ENCODE measurements around the gene TAS2R9.
"Not testable (repeated sequence)": the region's sequence is repeated elsewhere in the genome, so short reads cannot be mapped to it uniquely, and the experiment has no call there.

TAS2R9 gene

DNA sequence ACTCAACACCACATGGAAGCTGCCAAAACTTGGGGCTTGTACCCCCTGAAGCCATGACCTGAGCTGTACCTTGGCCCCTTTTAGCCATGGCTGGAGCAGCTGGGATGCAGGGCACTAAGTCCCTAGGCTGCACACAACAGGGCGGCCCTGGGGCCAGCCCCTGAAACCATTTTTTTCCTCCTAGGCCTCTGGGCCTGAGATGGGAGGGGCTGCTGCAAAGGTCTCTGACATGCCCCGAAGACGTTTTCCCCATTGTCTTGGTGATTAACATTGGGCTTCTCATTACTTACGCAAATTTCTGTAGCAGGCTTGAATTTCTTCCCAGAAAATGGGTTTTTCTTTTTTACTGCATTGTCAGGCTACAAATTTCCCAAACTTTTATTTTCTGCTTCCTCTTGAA, 18.2 kb downstream of the TAS2R9 start:
- H3K9me3 Mint-ChIP-seq, H3K4me1 Mint-ChIP-seq, DNase-seq, H3K27ac Mint-ChIP-seq, H3K4me3 Mint-ChIP-seq, ATAC-seq: not testable (repeated sequence)
- H3K27me3 Mint-ChIP-seq = peaks cover 19% of the 10 kb centered on the region

DNA sequence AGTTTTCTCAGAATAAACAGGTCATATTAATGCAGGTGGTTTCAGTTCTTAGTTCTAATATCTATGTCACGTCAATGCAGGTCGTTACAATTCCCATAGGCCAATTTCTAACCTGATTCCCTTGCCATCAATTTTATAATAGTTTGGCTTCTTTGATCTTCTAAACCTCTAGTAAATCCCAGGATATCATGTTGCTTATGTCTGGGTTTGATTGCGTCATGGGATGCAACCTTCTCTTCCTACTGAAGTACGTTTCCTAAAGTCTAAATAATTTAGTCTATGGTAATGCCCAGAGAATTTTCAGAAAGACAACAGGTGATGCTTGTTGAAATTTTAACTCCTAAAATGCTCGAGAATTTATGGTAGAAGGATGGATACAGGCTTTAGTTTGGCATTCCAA, 26.7 kb downstream of the TAS2R9 start:
- DNase-seq (no peak), ATAC-seq (no peak)
- no peaks in the 10 kb centered on the region for H3K4me1 Mint-ChIP-seq
- H3K27ac Mint-ChIP-seq = no peak overlapping the region
- peaks cover 7% of the 10 kb centered on the region for H3K27me3 Mint-ChIP-seq
- H3K4me3 Mint-ChIP-seq = no peak overlapping the region
- H3K9me3 Mint-ChIP-seq = no peaks in the 10 kb centered on the region

DNA sequence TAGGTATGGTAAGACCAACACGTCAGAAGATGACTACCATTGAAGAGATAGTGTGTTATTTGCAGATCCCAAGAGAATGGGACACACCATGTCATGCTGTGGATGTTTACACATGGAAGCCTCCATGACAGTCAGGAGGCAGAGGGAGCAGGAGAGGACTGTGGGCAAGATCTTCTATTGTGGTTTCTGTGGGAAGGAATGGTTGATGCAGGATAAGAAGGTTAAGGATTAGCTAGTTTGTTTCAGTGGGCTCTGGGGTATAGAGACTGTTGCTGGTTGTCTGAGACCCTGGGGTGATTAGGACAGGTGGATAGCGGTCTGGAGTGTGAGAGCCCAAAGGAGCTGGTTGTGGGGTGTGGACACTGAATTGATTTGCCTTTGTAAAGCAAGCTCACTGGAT, 30.9 kb downstream of the TAS2R9 start:
- no peak overlapping the region for H3K27ac Mint-ChIP-seq
- H3K9me3 Mint-ChIP-seq = no peaks in the 10 kb centered on the region
- no peaks in the 10 kb centered on the region for H3K4me1 Mint-ChIP-seq
- peaks cover 13% of the 10 kb centered on the region for H3K27me3 Mint-ChIP-seq
- H3K4me3 Mint-ChIP-seq = no peak overlapping the region
- ATAC-seq (no peak), DNase-seq (no peak)

DNA sequence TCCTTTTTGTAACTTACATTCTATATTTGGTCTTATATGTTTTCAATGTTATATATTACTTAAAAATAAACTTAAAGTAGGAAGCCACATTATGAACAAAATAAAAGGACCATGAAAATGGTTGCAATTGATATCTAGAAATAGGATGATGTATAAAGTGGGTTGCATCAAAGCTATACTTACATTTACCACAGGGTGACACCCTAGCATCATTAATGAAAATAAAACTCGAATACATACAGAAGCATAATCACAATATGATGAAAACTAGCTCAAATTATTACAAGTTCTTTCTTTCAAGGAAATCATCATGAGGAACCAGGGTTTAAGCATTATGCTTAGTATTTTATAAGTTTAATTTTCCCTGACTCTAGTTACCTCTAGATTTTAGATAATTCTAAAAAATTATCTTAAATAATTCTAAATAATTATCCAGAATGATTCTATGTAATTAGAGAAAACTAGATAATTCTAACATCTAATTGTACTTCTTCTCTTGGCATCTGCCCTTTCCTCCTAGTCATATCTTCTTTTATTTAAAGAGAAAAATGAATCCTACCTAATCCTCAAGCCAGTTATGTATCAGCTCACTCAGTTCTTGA, 38.7 kb downstream of the TAS2R9 start:
- no peak overlapping the region for H3K4me3 Mint-ChIP-seq
- peaks cover 54% of the 10 kb centered on the region for H3K27me3 Mint-ChIP-seq
- no peak overlapping the region for H3K27ac Mint-ChIP-seq
- DNase-seq (no peak), ATAC-seq (peak; percentile 66)
- no peaks in the 10 kb centered on the region for H3K9me3 Mint-ChIP-seq
- H3K4me1 Mint-ChIP-seq = no peaks in the 10 kb centered on the region

DNA sequence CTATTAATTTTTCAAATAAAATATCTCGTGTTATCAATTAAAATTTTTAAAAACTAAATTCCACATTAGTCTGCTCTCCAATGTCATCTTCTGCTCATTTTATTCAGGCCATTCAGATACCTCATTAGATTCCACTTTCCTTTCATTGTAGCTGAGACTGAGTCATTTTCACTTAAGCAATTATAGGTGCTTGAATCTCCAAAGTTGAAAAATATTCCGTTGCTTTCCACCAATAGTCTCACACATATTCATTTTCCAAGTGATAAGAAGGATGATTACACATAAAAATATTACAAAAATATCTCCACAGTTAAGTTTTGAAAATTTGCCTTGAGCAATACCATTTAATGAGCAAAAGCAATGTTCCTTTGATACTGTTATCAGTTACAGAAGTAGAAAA, 50.3 kb downstream of the TAS2R9 start:
- no peak for DNase-seq
- H3K27ac Mint-ChIP-seq = no peak overlapping the region

More for the DNA sequence above, 50.3 kb downstream of the TAS2R9 start:
- no peaks in the 10 kb centered on the region for H3K4me1 Mint-ChIP-seq
- peaks cover 62% of the 10 kb centered on the region for H3K27me3 Mint-ChIP-seq
- no peak for ATAC-seq
- no peak overlapping the region for H3K4me3 Mint-ChIP-seq
- H3K9me3 Mint-ChIP-seq = peaks cover 12 to 18% of the 10 kb centered on the region in 2 donors
